NOMO-1 treated with dmso at 0.1 percent for 144 hours (cell line): ENCODE measurements around the gene RNGTT.
A peak's percentile ranks its signal among the peaks of the same experiment; 100 is the strongest.
"Not testable (repeated sequence)": the region's sequence is repeated elsewhere in the genome, so short reads cannot be mapped to it uniquely, and the experiment has no call there.

ENCODE experiments used
- DNase-seq: peaks from one replicate; lab custom pipeline; 2025; ENCODE audit not compliant: unreplicated experiment; lab: John Stamatoyannopoulos, UW

The RNGTT gene

DNA sequence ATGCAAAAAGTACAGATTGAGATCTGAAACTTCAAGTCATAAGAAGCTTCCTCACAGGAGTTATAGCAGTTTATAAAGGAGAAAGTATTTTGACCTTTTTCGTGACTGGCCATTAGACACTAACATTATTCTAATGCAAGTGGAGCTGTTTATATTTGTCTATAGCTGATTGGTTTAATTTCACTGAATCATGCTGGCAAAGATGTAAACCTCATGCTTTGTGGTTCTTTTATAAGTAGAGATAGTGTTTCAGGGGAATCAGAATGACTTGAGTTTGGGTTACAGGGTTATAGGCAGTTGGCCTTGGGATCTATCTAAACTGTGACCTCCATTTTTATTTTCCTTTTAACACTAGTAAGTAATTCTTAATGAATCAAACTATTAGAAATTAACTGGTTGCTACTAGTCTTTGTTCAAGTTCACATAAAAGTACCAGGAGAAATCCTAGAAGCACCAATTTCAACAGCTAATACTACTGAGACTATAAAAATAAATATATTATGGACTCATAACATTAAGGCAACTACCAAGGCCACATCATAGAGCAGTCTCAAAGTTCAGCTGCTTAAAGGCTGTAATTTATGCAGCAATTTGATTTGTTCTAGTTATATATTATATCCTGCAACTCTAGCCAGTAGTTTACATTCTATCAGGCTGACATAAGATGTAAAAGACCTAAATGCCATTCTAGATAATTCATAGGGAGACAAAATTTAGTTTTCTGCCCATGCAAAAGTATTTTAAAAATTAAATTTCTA is 94.0 kb downstream of the RNGTT start:
- no peak for DNase-seq

DNA sequence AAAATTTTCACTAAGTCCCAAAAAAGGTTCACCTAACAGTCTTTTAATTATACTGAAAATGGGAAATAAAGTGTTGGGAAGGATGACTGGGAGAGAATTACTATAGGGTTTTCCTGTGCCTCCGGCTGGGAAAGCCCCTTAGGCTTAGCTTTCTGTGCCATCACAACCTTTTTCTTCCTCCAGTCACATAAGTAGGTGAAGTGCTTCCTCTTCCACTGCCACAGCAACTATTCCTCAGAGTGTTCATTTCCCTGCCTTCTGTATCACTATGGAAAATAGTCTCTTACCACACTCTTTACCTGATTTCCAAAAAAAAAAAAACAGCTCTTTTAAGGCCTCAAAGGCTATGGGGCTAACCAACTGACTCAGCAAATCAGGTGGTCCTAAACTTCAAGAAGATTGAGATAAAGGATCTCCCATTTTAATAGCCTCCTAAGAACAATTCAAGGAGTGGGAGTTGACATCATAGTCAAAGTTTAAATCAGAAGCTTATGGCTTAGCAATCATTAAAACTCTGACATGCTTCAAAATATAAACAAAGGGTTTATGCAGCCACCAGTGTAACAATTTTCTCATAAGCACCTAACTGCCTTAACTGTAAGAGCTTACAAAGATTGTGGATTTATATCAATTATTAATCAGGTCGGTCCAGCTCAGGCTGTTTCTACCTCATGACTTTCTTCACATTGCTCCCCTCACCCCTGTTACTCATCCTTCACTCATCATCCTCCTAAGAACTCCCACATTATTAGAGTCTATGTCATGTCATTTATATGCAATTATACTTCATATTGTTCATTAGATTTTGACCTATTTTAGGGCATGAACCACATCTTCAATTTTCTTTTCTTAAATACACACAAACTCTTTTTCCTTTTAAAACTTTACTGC is 95.3 kb downstream of the RNGTT start:
- DNase-seq: no peak

DNA sequence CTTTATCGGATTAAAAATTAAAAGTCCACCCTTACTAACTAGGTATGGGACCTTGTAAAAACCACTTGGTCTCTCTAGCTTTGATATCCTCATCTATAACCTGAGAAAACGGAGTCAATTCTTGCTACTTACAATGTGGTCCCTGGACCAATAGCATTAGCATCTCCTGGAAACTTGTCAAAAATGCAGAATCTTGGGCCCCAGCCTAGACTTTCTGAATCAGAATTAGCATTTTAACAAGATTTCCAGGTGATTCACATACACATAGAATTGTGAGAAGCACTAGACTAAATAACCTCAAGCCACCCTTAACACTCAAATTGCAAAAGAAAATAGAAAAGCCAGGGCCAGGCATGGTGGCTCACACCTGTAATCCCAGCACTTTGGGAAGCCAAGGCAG is 96.6 kb downstream of the RNGTT start:
- no peak for DNase-seq

DNA sequence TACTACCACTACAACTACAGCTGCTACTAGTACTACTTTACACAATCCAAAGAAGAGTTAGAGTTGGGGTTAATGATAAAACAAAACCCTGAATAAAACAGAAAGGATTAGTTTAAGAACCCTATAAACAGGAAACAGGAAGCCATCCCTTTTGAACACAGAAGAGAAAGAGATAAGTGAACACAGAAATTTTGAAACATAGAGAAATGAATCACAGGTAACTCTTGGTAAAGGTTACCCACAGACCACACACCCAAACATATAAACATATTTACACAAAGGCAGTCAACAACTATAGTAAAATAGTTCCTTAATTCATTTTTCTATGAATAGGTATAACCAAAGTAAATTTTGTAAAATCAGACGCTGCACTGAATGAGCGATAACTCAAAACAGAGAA is 98.1 kb downstream of the RNGTT start:
- DNase-seq: no peak

- no peak for DNase-seq
These were observed 98.9 kb downstream of the RNGTT start for GRCh38 chr6:88864359-88865054.

DNA sequence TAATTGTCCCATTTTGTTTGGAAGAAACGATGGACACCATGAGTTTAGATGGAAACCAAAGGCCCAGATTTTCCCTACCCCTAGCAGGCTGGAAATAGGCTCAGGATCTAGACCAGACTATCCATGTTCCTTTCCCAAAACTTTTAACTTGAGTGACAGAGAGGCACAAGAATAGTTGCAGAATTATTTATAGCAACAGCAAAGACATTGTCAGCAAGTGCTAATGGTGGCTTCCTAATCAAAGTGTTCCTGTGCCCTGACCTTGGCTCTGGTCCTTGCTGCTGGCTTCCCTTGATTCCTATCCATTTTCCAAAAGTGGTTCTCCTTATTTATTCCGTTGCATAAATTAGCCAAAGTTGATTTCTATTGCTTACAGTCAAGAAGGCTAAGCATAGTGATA is 103.1 kb downstream of the RNGTT start:
- no peak for DNase-seq

- DNase-seq: no peak
These were observed 105.0 kb downstream of the RNGTT start for GRCh38 chr6:88858455-88858854.

DNA sequence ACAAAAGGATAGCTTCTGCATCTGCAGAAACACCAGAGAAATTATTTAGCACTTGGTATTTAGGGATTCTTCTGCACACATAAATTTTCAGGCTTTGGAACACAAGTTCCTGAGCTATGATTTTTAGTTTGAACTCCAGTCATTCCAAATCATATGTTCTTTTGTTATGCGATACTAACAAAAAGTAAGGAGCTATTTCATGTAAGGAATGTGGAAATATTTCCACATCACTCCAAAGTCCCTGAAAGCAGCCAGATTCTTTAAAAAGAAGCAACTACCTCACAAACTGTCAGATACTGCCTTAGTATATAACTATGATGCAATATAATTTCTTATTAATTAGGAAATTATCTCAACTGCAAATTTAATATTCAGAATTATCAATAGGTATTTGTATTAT is 106.9 kb downstream of the RNGTT start:
- no peak for DNase-seq

GRCh38 chr6:88855541-88856147 is 107.8 kb downstream of the RNGTT start:
- no peak for DNase-seq

DNA sequence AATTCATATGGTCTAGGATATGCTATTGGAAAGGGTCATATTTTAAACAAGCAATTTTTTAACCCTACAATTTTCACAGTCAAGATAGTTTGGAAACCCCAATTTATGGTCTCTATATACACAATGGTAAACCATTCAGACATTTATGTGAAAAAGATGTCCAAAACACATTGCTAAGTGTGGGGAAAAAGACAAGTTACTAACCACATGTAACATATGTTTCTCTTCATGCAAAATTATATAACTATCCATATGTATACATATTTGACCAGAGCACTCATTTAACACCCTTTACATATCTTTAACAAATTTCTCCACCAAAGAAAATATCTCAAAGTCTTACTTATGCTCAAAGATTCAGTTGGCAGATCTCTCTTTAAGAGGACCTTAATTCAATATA is 110.6 kb downstream of the RNGTT start:
- no peak for DNase-seq

DNA sequence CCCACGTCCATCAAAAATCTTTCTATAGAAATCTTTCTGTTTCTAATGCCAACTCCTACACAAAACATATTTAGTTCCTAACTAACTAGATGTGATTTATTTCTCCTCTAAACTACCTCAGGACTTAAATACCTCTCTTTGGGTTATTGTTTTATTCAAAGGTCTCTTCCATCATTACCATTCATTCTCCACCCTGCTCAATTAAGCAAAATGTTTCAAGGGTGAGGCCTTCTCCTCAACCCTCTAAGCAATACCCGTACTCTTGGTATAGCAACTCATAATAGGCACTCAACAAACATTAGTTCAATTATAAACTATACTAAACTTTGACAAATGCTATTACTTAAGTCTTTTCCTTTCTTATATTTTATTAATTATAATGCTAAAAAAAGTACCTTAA is 111.4 kb downstream of the RNGTT start:
- DNase-seq: no peak

DNA sequence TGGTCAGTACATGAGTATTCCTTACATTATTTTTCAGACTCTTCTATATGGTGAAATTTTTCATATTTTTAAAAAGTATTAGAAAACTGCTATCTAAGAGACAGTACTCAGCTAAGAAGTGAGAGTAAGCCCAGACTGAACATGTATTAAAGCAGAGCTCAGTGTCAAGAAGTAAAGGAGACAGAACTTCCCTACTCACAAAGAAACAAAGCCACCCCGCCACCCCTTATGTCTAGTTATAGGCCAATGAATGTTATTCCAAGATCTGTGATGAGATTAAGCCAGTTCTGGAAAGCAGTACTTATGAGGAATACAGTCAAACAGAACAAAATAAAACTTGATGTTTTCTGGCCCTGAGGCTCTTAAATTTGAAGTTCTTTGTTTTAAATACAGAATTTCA is 114.5 kb downstream of the RNGTT start:
- no peak for DNase-seq

DNA sequence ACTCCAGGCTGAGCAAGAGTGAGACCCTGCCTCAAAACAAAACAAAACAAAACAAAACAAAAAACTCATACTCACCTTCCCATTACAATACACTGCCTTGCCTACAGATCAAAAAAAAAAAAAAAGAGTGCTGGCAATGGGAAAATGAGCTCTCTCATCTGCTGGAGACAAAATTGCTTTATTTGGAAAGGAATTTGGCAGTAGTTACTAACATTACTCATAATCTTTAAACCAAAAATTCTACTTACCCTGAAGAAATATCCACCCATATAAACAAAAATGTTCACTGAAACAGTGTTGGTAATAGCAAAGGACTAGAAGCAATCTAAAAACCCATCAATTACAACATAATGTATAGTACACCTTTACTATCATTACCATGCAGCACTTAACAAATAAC is 120.4 kb downstream of the RNGTT start:
- no peak for DNase-seq

DNA sequence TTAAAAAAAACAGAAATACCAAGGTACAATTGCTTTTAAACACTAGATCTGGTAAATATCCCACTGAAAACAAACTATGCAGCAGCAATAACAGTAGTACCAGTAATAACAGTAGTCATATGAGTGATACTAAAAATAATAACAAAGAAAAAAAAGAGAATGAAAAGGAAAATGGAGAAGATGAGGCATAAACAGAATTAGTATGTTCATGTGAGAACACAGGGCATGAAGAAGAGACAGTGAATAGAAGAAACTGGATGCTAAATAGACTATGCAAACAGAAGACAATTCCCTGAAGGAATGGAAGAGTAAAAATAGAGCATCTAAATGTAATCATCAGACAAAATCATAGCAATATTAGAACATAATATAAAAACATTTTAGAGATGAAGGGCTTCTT is 121.1 kb downstream of the RNGTT start:
- DNase-seq: no peak

- no peak for DNase-seq
These were observed 122.5 kb downstream of the RNGTT start for GRCh38 chr6:88840796-88841539.

- DNase-seq: no peak
These were observed 123.1 kb downstream of the RNGTT start for GRCh38 chr6:88840289-88840688.

- DNase-seq: no peak
These were observed 124.1 kb downstream of the RNGTT start for GRCh38 chr6:88839280-88839679.

- DNase-seq: no peak
These were observed 128.2 kb downstream of the RNGTT start for GRCh38 chr6:88835210-88835609.

DNA sequence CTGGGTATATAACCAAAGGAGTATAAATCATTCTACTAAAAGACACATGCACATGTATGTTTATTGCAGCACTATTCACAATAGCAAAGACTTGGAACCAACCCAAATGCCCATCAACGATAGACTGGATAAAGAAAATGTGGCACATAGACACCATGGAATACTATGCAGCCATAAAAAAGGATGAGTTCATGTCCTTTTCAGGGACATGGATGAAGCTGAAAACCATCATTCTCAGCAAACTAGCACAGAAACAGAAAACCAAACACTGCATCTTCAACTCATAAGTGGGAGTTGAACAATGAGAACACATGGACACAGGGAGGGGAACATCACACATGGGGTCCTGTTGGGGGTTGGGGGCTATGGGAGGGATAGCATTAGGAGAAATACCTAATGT is 130.3 kb downstream of the RNGTT start:
- not testable (repeated sequence) for DNase-seq

DNA sequence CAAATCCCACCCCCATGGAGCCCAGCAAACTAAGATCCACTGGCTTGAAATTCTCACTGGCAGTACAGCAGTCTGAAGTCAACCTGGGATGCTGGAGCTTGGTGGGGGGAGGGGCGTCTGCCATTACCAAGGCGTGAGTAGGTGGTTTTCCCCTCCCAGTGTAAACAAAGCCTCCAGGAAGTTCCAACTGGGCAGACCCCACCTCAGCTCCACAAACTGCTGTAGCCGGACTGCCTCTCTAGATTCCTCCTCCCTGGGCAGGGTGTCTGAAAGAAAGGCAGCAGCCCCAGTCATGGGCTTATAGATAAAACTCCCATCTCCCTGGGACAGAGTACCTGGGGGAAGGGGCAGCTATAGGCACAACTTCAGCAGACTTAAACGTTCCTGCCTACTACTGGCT is 135.8 kb downstream of the RNGTT start:
- DNase-seq: not testable (repeated sequence)

DNA sequence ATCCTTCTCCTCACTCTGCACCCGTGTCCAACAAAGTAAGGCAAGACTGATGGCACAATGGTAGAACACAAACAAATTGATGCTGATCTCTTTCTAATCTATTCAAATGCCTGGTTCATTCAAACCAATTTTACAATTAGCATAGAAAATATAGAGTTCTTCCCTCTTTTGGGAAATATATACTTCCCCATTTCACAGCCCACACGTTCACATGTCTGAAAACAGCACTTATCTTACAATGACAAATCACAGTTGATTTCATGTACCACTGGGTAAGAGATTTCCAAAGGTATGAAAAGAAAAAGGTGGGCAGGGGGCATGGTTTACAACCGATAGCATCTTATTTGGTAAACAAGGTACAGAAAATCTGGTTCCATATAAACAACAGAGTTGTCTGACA is 137.6 kb downstream of the RNGTT start:
- DNase-seq: peak; percentile 8
